SU-DHL-6 (cell line): ENCODE measurements around the gene PLD3.

ENCODE experiments used
- H2AFZ ChIP-seq: fragments of 200-600 bp; sonication (generic); 2 replicates; pipeline ENCODE4 v1.6.1; 2014; ENCODE audit warnings: low read depth, mild to moderate bottlenecking, moderate library complexity, mixed read lengths, antibody characterized with exemption, low read length; ENCODE audit not compliant: severe bottlenecking
- H3F3A ChIP-seq: fragments of 200-600 bp; shearing (Covaris generic); 2 replicates; pipeline ENCODE4 v1.6.0; 2016; ENCODE audit warnings: antibody characterized with exemption, mild to moderate bottlenecking; ENCODE audit not compliant: insufficient read depth
- H3K27ac ChIP-seq: fragments of 200-600 bp; sonication (generic); 2 replicates; pipeline ENCODE4 v1.5.1; 2016; ENCODE audit warnings: low read depth, mild to moderate bottlenecking, low read length, moderate library complexity, mixed read lengths
- H3K27me3 ChIP-seq: fragments of 200-600 bp; sonication (generic), shearing (Covaris generic); 2 replicates; pipeline ENCODE4 v1.6.0; 2014; ENCODE audit warnings: mild to moderate bottlenecking, low read length
- H3K36me3 ChIP-seq: fragments of 200-600 bp; sonication (generic); 2 replicates; pipeline ENCODE4 v1.6.1; 2014; ENCODE audit warnings: mild to moderate bottlenecking, low read length, mixed read lengths
- H3K4me2 ChIP-seq: fragments of 300-600, 200-600 bp; shearing (Covaris generic), sonication (generic); 2 replicates; pipeline ENCODE4 v1.6.0; 2014; ENCODE audit warnings: low read length, low read depth, mild to moderate bottlenecking; ENCODE audit not compliant: poor library complexity, severe bottlenecking
- H3K4me3 ChIP-seq: fragments of 200-600 bp; sonication (generic); 2 replicates; pipeline ENCODE4 v1.5.1; 2014; ENCODE audit warnings: antibody characterized with exemption, low read length, mild to moderate bottlenecking, mixed read lengths; ENCODE audit not compliant: insufficient read depth, poor library complexity, severe bottlenecking
- H3K79me2 ChIP-seq: fragments of 200-600 bp; sonication (generic); 2 replicates; pipeline ENCODE4 v1.6.1; 2014; ENCODE audit warnings: mild to moderate bottlenecking, low read length, moderate library complexity; ENCODE audit not compliant: insufficient read depth
- H3K9ac ChIP-seq: fragments of 200-600 bp; sonication (generic); 2 replicates; pipeline ENCODE4 v1.7.0; 2014; ENCODE audit warnings: mild to moderate bottlenecking, low read length
- H3K9me2 ChIP-seq: fragments of 200-600 bp; sonication (generic); replicated peaks from 2 replicates; pipeline ENCODE4 v1.6.1; 2014; ENCODE audit warnings: low read length; ENCODE audit not compliant: insufficient read depth
- H3K9me3 ChIP-seq: fragments of 200-600 bp; sonication (generic); 2 replicates; pipeline ENCODE4 v1.6.1; 2014; ENCODE audit warnings: low read length, mixed read lengths; ENCODE audit not compliant: insufficient read depth
- H4K20me1 ChIP-seq: fragments of 200-600 bp; sonication (generic); 2 replicates; pipeline ENCODE4 v1.6.1; 2014; ENCODE audit warnings: low read depth, mild to moderate bottlenecking, antibody characterized with exemption, low read length, moderate library complexity, mixed read lengths
- EZH2phosphoT487 ChIP-seq: fragments of 200-600 bp; sonication (generic), shearing (Covaris generic); conservative IDR thresholded peaks from 2 replicates; pipeline ENCODE4 v1.6.1; 2018; ENCODE audit warnings: mild to moderate bottlenecking, antibody characterized with exemption, low read length, moderate library complexity, mixed read lengths
- TF ChIP-seq, protein P1 (sequence below): fragments of 200-600 bp; sonication (generic); IDR thresholded peaks from one replicate; pipeline ENCODE4 v1.5.1; 2017; ENCODE audit warnings: antibody characterized with exemption, mild to moderate bottlenecking, low read length, moderate library complexity; ENCODE audit not compliant: insufficient read depth, poor library complexity, severe bottlenecking

The PLD3 gene

GRCh38 chr19:40378509-40378908 is 30.0 kb downstream of the PLD3 start:
- Histone ChIP-seq H3K4me2 (no peak overlapping the region), H3K4me3 (no peak overlapping the region), H3K36me3 (no peaks in the 10 kb centered on the region), H3K9me2 (no peaks in the 10 kb centered on the region), H2AFZ (no peak overlapping the region), H4K20me1 (no peaks in the 10 kb centered on the region), H3K27ac (no peak overlapping the region), H3K27me3 (no peaks in the 10 kb centered on the region), H3F3A (no peaks in the 10 kb centered on the region), H3K9me3 (no peaks in the 10 kb centered on the region), H3K9ac (no peak overlapping the region), H3K79me2 (no peaks in the 10 kb centered on the region)
- TF ChIP-seq EZH2phosphoT487, result no peak
- TF ChIP-seq, protein P1, sequence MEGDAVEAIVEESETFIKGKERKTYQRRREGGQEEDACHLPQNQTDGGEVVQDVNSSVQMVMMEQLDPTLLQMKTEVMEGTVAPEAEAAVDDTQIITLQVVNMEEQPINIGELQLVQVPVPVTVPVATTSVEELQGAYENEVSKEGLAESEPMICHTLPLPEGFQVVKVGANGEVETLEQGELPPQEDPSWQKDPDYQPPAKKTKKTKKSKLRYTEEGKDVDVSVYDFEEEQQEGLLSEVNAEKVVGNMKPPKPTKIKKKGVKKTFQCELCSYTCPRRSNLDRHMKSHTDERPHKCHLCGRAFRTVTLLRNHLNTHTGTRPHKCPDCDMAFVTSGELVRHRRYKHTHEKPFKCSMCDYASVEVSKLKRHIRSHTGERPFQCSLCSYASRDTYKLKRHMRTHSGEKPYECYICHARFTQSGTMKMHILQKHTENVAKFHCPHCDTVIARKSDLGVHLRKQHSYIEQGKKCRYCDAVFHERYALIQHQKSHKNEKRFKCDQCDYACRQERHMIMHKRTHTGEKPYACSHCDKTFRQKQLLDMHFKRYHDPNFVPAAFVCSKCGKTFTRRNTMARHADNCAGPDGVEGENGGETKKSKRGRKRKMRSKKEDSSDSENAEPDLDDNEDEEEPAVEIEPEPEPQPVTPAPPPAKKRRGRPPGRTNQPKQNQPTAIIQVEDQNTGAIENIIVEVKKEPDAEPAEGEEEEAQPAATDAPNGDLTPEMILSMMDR, result no peak

DNA sequence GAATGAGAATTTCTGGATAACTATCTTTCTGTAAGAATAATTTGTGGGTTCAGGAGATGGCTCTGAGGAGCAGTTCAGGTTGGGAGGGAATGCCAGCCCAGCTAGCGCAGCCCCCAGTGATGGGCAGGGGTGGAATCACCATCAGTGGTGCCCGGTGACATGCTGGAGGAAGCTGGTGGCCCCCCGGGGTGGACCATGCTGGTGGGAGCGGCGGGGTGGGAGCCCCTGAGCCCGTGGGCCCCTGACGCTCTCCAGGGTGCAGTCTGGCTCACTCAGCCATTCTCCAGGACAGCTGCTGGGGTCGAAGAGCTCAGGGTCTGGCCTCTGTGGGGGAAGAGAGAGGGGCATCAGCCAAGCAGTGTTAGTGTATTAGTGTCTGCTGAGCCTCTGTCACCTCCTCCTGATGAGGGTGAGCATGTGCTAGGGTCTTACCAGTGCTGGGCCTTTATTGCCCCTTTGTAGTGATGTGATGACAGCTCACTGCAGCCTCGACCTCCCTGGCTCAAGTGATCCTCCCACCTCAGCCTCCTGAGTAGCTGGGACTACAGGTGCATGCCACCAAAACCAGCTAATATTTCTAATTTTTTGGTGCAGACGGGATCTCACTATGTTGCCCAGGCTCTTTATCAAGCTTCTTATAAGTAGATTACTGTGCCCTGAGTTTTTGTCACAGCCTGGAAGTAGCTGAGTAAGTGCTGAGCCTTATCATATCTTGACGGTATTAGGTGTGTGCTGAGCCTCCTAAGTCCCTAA is 31.1 kb downstream of the PLD3 start:
- Histone ChIP-seq H3F3A (no peaks in the 10 kb centered on the region), H3K36me3 (no peaks in the 10 kb centered on the region), H3K4me2 (no peak overlapping the region), H3K27me3 (no peaks in the 10 kb centered on the region), H3K9me3 (no peaks in the 10 kb centered on the region), H4K20me1 (no peaks in the 10 kb centered on the region), H2AFZ (no peak overlapping the region), H3K4me3 (no peak overlapping the region), H3K9me2 (no peaks in the 10 kb centered on the region), H3K9ac (no peak overlapping the region), H3K27ac (no peak overlapping the region), H3K79me2 (no peaks in the 10 kb centered on the region)
- TF ChIP-seq EZH2phosphoT487, result no peak
- TF ChIP-seq, protein P1, result no peak

GRCh38 chr19:40380199-40381037 is 31.9 kb downstream of the PLD3 start:
- H3K27me3 ChIP-seq, result no peaks in the 10 kb centered on the region
- no peak for TF ChIP-seq EZH2phosphoT487
- TF ChIP-seq, protein P1, result no peak
- no peak overlapping the region for H3K9ac ChIP-seq
- H3K27ac ChIP-seq, result no peak overlapping the region
- no peaks in the 10 kb centered on the region for H3K9me3 ChIP-seq
- H3K36me3 ChIP-seq, result no peaks in the 10 kb centered on the region
- H3F3A ChIP-seq, result no peaks in the 10 kb centered on the region
- no peaks in the 10 kb centered on the region for H3K79me2 ChIP-seq
- no peak overlapping the region for H3K4me2 ChIP-seq
- no peak overlapping the region for H3K4me3 ChIP-seq
- no peaks in the 10 kb centered on the region for H4K20me1 ChIP-seq
- H2AFZ ChIP-seq, result no peak overlapping the region
- no peaks in the 10 kb centered on the region for H3K9me2 ChIP-seq
